Panc1 (cell line): Measurements from ENCODE around the gene SLC22A2. TPM values are rescaled to one million over a fixed set of nuclear protein-coding genes. Genes with fewer than 3 reads are reported as not detected.

Source experiments
- ATAC-seq: fragments of 200-7000 bp; cut with Tn5 transposase; 2 replicates; pipeline ENCODE4 v1.9.1; 2020; ENCODE audit warnings: mild to moderate bottlenecking, moderate library complexity
- BruUV-seq: library from RNA; stranded (reverse); fragments of 400-500 nt; replicated peaks from 2 replicates; lab custom pipeline; 2021; lab: Mats Ljungman, UMichigan
- CTCF ChIA-PET: fragments of 300-600 bp; sonication (Branson Sonifier 250); formaldehyde crosslinking; loops from one replicate; lab custom pipeline; 2022; ENCODE audit warnings: antibody characterized with exemption; lab: Charles Lee
- POLR2A ChIA-PET: fragments of 300-600 bp; sonication (Branson Sonifier 250); formaldehyde crosslinking; loops from one replicate; lab custom pipeline; 2022; ENCODE audit warnings: antibody characterized with exemption; lab: Charles Lee
- DNase-seq: peaks from one replicate; pipeline ENCODE4 v3.0.0-alpha.2; 2010; ENCODE audit warnings: low read depth, low spot score
- H3K27ac ChIP-seq: 2 replicates; pipeline ENCODE4 v1.5.1; 2011; ENCODE audit warnings: mild to moderate bottlenecking, low read length, inconsistent platforms
- H3K27me3 ChIP-seq: fragments of 200-500 bp; sonication (Bioruptor generic); 2 replicates; pipeline ENCODE4 v1.6.0; 2014; ENCODE audit warnings: low read length, inconsistent platforms; ENCODE audit not compliant: control insufficient read depth, insufficient read depth
- H3K36me3 ChIP-seq: fragments of 200-500 bp; sonication (Bioruptor generic); 2 replicates; pipeline ENCODE4 v1.5.1; 2014; ENCODE audit warnings: inconsistent platforms, mild to moderate bottlenecking, low read length, moderate library complexity; ENCODE audit not compliant: control insufficient read depth, insufficient read depth
- H3K4me1 ChIP-seq: 2 replicates; pipeline ENCODE4 v1.5.1; 2011; ENCODE audit warnings: inconsistent platforms, mild to moderate bottlenecking, low read length, moderate library complexity; ENCODE audit not compliant: control insufficient read depth, insufficient read depth
- H3K4me3 ChIP-seq, 2 experiments: 2 replicates each; pipeline ENCODE4 v1.5.1; 2011 to 2012; ENCODE audit warnings: low read depth in 2 of 2, low read length in 2 of 2, mild to moderate bottlenecking in 2 of 2, inconsistent platforms in 1 of 2, moderate library complexity in 1 of 2
- H3K9me3 ChIP-seq: fragments of 200-500 bp; sonication (Bioruptor generic); 2 replicates; pipeline ENCODE4 v1.5.1; 2014; ENCODE audit warnings: low read depth, mild to moderate bottlenecking, inconsistent platforms, low read length, moderate library complexity; ENCODE audit not compliant: control insufficient read depth, insufficient read depth
- POLR2AphosphoS5 ChIP-seq: IDR thresholded peaks from 2 replicates; pipeline ENCODE4 v1.6.1; 2012; ENCODE audit warnings: mild to moderate bottlenecking, low read depth, low read length, moderate library complexity
- SIN3A ChIP-seq: IDR thresholded peaks from 2 replicates; pipeline ENCODE4 v1.6.1; 2012; ENCODE audit warnings: low read depth, mild to moderate bottlenecking, low read length, moderate library complexity, borderline replicate concordance; ENCODE audit not compliant: insufficient read depth
- TCF7L2 ChIP-seq: IDR thresholded peaks from 2 replicates; pipeline ENCODE4 v1.6.1; 2011; ENCODE audit warnings: mild to moderate bottlenecking, low read depth, low read length, inconsistent platforms
- in situ Hi-C: cut with HindIII; loops from 2 replicates; pipeline ENCODE4 v1.10.0; 2016; ENCODE audit warnings: low sequenced_read_pairs, low pct_unique_long_range_greater_than_20kb
- intact Hi-C: fragments of 100-400 bp; cut with micrococcal nuclease; formaldehyde crosslinking; loops from one replicate; pipeline ENCODE4 v1.10.0; 2022; ENCODE audit not compliant: unreplicated experiment
- total RNA-seq: library from RNA; stranded (reverse); gene quantifications from one replicate; pipeline ENCODE4 v1.2.1, GENCODE V29; 2021; ENCODE audit not compliant: unreplicated experiment
- TF ChIP-seq, protein P1 (sequence below): fragments of 450-650 bp; IDR thresholded peaks from 2 replicates; pipeline ENCODE4 v1.5.1; 2017; ENCODE audit warnings: mild to moderate bottlenecking
- TF ChIP-seq, protein P2 (sequence below), 2 experiments: IDR thresholded peaks; 2 replicates each; pipeline ENCODE4 v1.6.1; 2011 to 2012; ENCODE audit warnings: low read depth in 2 of 2, control low read depth in 1 of 2, low read length in 1 of 2, mild to moderate bottlenecking in 1 of 2, moderate library complexity in 1 of 2; ENCODE audit not compliant: insufficient read depth in 1 of 2

Gene SLC22A2
- total RNA-seq, 1 experiment from 2014 or later = not detected

DNA sequence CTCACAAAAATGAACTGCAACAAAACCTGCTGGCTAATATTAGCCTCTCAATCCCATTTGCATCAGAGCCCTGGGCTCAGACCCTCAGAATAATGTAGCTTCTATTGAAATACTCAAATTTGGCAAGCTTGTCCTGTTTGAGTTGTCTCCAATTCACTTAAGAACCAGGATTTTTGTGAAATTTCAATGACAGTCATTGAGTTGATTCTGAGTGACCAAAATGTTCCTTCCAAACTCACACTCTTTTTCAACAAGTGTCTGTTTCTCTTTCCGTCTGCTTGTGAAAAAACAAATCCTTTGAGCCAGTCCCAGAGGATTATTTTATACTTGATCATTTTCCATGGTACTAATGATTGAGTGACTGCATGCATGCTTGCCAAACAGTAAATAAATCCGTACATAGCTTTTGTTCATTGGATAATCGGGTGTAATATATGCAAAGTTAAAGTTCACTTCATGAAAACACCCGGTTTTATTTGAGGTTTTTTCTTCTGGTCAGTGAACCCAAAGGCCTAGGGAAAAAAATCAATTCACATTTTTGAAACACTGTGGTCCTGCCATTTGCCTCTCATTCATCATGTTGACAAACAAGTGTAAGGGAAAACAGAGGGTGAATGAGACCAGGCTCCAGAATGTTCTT lies 16.4 kb upstream of the SLC22A2 start:
- no TSS peak for BruUV-seq
- DNase-seq = no peak

DNA sequence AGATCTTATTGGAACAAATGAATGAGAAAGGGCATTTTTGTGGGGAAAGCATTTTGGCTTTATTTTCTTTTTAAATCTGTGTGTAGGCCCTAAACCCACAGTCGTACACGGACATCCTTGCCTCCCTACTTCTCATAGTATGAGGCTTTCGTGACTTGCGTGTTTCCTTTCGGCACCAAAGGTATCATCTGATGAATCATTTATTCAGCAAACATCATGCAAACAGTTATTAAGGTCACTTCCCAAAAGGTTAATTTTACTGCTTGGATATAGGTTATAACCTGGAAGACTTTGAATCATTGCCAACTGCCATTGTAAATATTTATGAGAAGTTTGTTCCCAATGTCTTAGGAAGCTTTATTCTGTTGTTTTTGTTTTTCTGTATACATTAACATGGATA lies 15.1 kb upstream of the SLC22A2 start:
- TF ChIP-seq SIN3A = no peak
- no peak for TF ChIP-seq TCF7L2
- TF ChIP-seq, protein P1, sequence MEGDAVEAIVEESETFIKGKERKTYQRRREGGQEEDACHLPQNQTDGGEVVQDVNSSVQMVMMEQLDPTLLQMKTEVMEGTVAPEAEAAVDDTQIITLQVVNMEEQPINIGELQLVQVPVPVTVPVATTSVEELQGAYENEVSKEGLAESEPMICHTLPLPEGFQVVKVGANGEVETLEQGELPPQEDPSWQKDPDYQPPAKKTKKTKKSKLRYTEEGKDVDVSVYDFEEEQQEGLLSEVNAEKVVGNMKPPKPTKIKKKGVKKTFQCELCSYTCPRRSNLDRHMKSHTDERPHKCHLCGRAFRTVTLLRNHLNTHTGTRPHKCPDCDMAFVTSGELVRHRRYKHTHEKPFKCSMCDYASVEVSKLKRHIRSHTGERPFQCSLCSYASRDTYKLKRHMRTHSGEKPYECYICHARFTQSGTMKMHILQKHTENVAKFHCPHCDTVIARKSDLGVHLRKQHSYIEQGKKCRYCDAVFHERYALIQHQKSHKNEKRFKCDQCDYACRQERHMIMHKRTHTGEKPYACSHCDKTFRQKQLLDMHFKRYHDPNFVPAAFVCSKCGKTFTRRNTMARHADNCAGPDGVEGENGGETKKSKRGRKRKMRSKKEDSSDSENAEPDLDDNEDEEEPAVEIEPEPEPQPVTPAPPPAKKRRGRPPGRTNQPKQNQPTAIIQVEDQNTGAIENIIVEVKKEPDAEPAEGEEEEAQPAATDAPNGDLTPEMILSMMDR = no peak
- no peak for TF ChIP-seq POLR2AphosphoS5
- TF ChIP-seq, protein P2, sequence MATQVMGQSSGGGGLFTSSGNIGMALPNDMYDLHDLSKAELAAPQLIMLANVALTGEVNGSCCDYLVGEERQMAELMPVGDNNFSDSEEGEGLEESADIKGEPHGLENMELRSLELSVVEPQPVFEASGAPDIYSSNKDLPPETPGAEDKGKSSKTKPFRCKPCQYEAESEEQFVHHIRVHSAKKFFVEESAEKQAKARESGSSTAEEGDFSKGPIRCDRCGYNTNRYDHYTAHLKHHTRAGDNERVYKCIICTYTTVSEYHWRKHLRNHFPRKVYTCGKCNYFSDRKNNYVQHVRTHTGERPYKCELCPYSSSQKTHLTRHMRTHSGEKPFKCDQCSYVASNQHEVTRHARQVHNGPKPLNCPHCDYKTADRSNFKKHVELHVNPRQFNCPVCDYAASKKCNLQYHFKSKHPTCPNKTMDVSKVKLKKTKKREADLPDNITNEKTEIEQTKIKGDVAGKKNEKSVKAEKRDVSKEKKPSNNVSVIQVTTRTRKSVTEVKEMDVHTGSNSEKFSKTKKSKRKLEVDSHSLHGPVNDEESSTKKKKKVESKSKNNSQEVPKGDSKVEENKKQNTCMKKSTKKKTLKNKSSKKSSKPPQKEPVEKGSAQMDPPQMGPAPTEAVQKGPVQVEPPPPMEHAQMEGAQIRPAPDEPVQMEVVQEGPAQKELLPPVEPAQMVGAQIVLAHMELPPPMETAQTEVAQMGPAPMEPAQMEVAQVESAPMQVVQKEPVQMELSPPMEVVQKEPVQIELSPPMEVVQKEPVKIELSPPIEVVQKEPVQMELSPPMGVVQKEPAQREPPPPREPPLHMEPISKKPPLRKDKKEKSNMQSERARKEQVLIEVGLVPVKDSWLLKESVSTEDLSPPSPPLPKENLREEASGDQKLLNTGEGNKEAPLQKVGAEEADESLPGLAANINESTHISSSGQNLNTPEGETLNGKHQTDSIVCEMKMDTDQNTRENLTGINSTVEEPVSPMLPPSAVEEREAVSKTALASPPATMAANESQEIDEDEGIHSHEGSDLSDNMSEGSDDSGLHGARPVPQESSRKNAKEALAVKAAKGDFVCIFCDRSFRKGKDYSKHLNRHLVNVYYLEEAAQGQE (IDR thresholded peaks at IDR 0.05; ENCODE audit: insufficient read depth in 1 of 2, low read depth in 2 of 2, low read length in 1 of 2) = no peak
- H3K4me3 ChIP-seq = no peak overlapping the region
- no peaks in the 10 kb centered on the region for H3K4me1 ChIP-seq
- POLR2A ChIA-PET = no interaction called here
- DNase-seq (no peak), ATAC-seq (no peak)
- no peaks in the 10 kb centered on the region for H3K9me3 ChIP-seq
- no TSS peak for BruUV-seq
- intact Hi-C loops = no loop called here
- peaks cover 3% of the 10 kb centered on the region; the same call in 1 of the 2 replicates for H3K27me3 ChIP-seq
- in situ Hi-C loops = no loop called here
- CTCF ChIA-PET = no interaction called here
- H3K36me3 ChIP-seq = no peaks in the 10 kb centered on the region
- no peak overlapping the region for H3K27ac ChIP-seq

More for the DNA sequence above, 16.4 kb upstream of the SLC22A2 start:
- ChIA-PET CTCF (no interaction called here), POLR2A (no interaction called here)
- Histone ChIP-seq H3K27me3 (peaks cover 3% of the 10 kb centered on the region; the same call in 1 of the 2 replicates), H3K27ac (no peak overlapping the region), H3K4me1 (no peaks in the 10 kb centered on the region), H3K36me3 (no peaks in the 10 kb centered on the region), H3K9me3 (no peaks in the 10 kb centered on the region), H3K4me3 (no peak overlapping the region)
- in situ Hi-C loops = no loop called here
- no peak for ATAC-seq
- no peak for TF ChIP-seq POLR2AphosphoS5
- TF ChIP-seq TCF7L2 = no peak
- TF ChIP-seq, protein P1 = no peak
- TF ChIP-seq, protein P2 (IDR thresholded peaks at IDR 0.05; ENCODE audit: insufficient read depth in 1 of 2, low read depth in 2 of 2, low read length in 1 of 2) = no peak
- TF ChIP-seq SIN3A = no peak
- intact Hi-C loops = no loop called here
